Astrocyte (in vitro differentiated cells and primary cell): ENCODE results near the gene PTPN20. TPM values are rescaled to one million over a fixed set of nuclear protein-coding genes. Genes with fewer than 3 reads are reported as not detected.

Experiments
- DNase-seq: peaks from one replicate; pipeline ENCODE4 v3.0.0-alpha.2; 2010; ENCODE audit warnings: low read depth
- FAIRE-seq: peaks from 2 replicates; lab custom pipeline; 2011; peaks lifted over from hg19 to GRCh38; lab: Jason Lieb, UNC
- H2AFZ ChIP-seq: 2 replicates; pipeline ENCODE4 v1.6.0; 2012; ENCODE audit warnings: low read depth, low read length, inconsistent platforms
- H3K27ac ChIP-seq: 2 replicates; pipeline ENCODE4 v1.5.1; 2011; ENCODE audit warnings: low read depth, low read length, inconsistent platforms
- H3K27me3 ChIP-seq: 2 replicates; pipeline ENCODE4 v1.6.0; 2011; ENCODE audit warnings: low read length, inconsistent platforms; ENCODE audit not compliant: insufficient read depth
- H3K36me3 ChIP-seq: 2 replicates; pipeline ENCODE4 v1.5.1; 2011; ENCODE audit warnings: low read length, inconsistent platforms; ENCODE audit not compliant: insufficient read depth
- H3K4me1 ChIP-seq: 2 replicates; pipeline ENCODE4 v1.5.1; 2011; ENCODE audit warnings: low read length, inconsistent platforms; ENCODE audit not compliant: insufficient read depth
- H3K4me2 ChIP-seq: 2 replicates; pipeline ENCODE4 v1.6.0; 2012; ENCODE audit warnings: low read length, inconsistent platforms
- H3K4me3 ChIP-seq: 2 replicates; pipeline ENCODE4 v1.5.1; 2011; ENCODE audit warnings: low read depth, mild to moderate bottlenecking, low read length, inconsistent platforms; ENCODE audit not compliant: insufficient read depth
- H3K79me2 ChIP-seq: 2 replicates; pipeline ENCODE4 v1.6.0; 2012; ENCODE audit warnings: mild to moderate bottlenecking, low read length, inconsistent platforms; ENCODE audit not compliant: insufficient read depth
- H3K9ac ChIP-seq: 2 replicates; pipeline ENCODE4 v1.6.0; 2012; ENCODE audit warnings: mild to moderate bottlenecking, low read length, inconsistent platforms
- H3K9me3 ChIP-seq: 2 replicates; pipeline ENCODE4 v1.5.1; 2012; ENCODE audit warnings: low read depth, mild to moderate bottlenecking, low read length, inconsistent platforms; ENCODE audit not compliant: insufficient read depth
- H4K20me1 ChIP-seq: 2 replicates; pipeline ENCODE4 v1.6.0; 2012; ENCODE audit warnings: low read length, inconsistent platforms; ENCODE audit not compliant: insufficient read depth
- H3K27ac Mint-ChIP-seq: one replicate; pipeline ENCODE4 v1.8.0; 2021; ENCODE audit warnings: mild to moderate bottlenecking, mixed read lengths; ENCODE audit not compliant: unreplicated experiment
- H3K27me3 Mint-ChIP-seq: one replicate; pipeline ENCODE4 v1.8.0; 2021; ENCODE audit warnings: low read depth, mixed read lengths; ENCODE audit not compliant: unreplicated experiment
- H3K36me3 Mint-ChIP-seq: one replicate; pipeline ENCODE4 v1.8.0; 2021; ENCODE audit warnings: low read depth, mixed read lengths; ENCODE audit not compliant: unreplicated experiment
- H3K4me1 Mint-ChIP-seq: one replicate; pipeline ENCODE4 v1.8.0; 2021; ENCODE audit warnings: low read depth, mixed read lengths; ENCODE audit not compliant: unreplicated experiment
- H3K4me3 Mint-ChIP-seq: one replicate; pipeline ENCODE4 v1.8.0; 2021; ENCODE audit warnings: mild to moderate bottlenecking, moderate library complexity, mixed read lengths; ENCODE audit not compliant: unreplicated experiment
- H3K9me3 Mint-ChIP-seq: one replicate; pipeline ENCODE4 v1.8.0; 2021; ENCODE audit warnings: mild to moderate bottlenecking, mixed read lengths; ENCODE audit not compliant: unreplicated experiment
- CTCF ChIP-seq: IDR thresholded peaks from 2 replicates; pipeline ENCODE4 v1.5.1; 2011; ENCODE audit warnings: low read depth, mild to moderate bottlenecking, inconsistent platforms, low read length, moderate library complexity; ENCODE audit not compliant: insufficient read depth
- EZH2 ChIP-seq: IDR thresholded peaks from 2 replicates; pipeline ENCODE4 v1.6.1; 2012; ENCODE audit warnings: mild to moderate bottlenecking, low read length, inconsistent platforms; ENCODE audit not compliant: insufficient read depth
- total RNA-seq: library from RNA; stranded (reverse); gene quantifications from 2 replicates; pipeline ENCODE4 v1.2.1, GENCODE V29; 2021

Gene PTPN20
- total RNA-seq, 1 donor from 2014 or later, result not detected

DNA sequence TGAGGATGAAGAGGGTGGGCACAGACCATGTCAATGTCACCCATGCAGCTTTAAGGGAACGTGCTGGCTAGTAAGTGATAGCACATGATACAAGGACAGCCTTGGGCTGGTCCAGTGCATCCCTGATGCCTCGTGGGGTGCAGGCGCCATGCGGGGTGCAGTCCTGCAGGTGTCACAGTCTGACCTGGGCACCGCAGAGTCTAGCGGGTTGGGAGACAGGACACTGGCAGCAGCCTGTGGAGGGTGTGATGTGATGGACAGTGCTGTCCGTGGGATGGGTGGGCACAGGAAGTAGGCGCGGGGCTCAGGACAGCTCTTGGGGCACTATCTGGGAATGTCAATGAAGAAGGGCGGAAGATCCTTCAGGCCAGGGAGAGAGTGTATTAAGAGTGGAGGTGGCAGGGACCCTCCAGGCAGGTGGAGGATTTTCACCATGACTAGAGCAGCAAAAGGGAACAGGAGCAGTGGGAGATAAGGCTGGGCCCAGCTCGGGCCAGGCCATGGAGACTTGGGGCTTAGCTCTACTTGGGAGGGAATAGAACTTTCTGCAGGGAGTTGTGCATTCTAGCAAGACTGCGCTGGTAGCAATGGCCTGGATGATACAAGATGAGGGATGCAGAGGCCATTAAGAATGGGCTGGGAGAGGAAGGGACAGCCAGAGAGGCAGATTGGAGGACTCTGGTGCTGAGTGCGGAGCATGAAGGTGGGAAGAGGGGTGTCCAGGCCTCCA lies 122.5 kb downstream of the PTPN20 start:
- Mint-ChIP-seq H3K9me3 (peaks cover 4% of the 10 kb centered on the region), H3K4me3 (no peak overlapping the region), H3K27ac (no peak overlapping the region), H3K4me1 (peaks cover 8% of the 10 kb centered on the region), H3K27me3 (peaks cover 62% of the 10 kb centered on the region), H3K36me3 (no peaks in the 10 kb centered on the region)
- Histone ChIP-seq H4K20me1 (no peaks in the 10 kb centered on the region), H3K36me3 (no peaks in the 10 kb centered on the region), H2AFZ (no peak overlapping the region), H3K9me3 (no peaks in the 10 kb centered on the region), H3K4me3 (no peak overlapping the region), H3K79me2 (no peaks in the 10 kb centered on the region), H3K27ac (no peak overlapping the region), H3K4me2 (no peak overlapping the region), H3K27me3 (peaks cover 2% of the 10 kb centered on the region), H3K4me1 (no peaks in the 10 kb centered on the region), H3K9ac (no peak overlapping the region)
- no peak for FAIRE-seq
- no peak for DNase-seq
- TF ChIP-seq EZH2, result no peak
- no peak for TF ChIP-seq CTCF

DNA sequence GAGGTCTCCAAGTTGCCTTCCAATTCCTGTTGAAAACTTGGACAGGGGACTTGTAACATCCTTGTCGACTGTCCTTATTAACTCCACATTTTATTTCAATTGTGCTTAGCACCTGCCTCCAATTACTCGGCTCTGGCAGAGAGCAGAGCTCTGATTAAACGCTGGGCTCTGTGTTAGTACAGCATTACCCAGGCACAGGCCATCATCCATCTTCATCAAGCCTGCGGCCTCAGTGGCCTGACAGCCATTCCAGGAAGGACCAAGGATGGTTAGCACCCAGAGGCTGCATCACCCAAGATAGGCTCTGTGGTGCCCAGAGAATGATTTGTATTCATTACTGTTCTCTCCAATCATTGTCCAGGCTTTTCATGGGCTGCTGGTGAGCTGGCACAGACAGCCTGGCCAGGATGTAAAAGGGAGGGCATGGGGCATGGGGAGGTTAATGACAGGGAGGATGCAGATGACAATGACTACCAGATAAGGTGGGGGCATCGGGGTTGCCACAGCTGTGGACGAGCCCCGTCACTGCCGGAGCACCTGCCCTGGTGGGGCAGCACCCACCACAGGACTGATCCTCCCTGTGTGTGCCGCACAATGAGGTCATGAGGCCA lies 123.3 kb downstream of the PTPN20 start:
- H3K27me3 ChIP-seq, result peaks cover 4% of the 10 kb centered on the region
- Mint-ChIP-seq H3K27me3 (peaks cover 63% of the 10 kb centered on the region), H3K36me3 (no peaks in the 10 kb centered on the region), H3K9me3 (peaks cover 4% of the 10 kb centered on the region), H3K4me3 (no peak overlapping the region), H3K27ac (no peak overlapping the region), H3K4me1 (peaks cover 8% of the 10 kb centered on the region)
- no peak overlapping the region for H3K9ac ChIP-seq
- DNase-seq, result no peak
- H3K27ac ChIP-seq, result no peak overlapping the region
- no peaks in the 10 kb centered on the region for H4K20me1 ChIP-seq
- no peaks in the 10 kb centered on the region for H3K79me2 ChIP-seq
- no peak overlapping the region for H3K4me3 ChIP-seq
- H3K9me3 ChIP-seq, result no peaks in the 10 kb centered on the region
- H3K4me1 ChIP-seq, result no peaks in the 10 kb centered on the region
- no peak for TF ChIP-seq CTCF
- TF ChIP-seq EZH2, result no peak
- no peak for FAIRE-seq
- H3K4me2 ChIP-seq, result no peak overlapping the region
- H3K36me3 ChIP-seq, result no peaks in the 10 kb centered on the region
- H2AFZ ChIP-seq, result no peak overlapping the region
